Kidney (tissue), 14 donors: ENCODE data around the gene COL6A1. TPM values are rescaled to one million over a fixed set of nuclear protein-coding genes. Genes with fewer than 3 reads are reported as not detected.

ENCODE experiments used
- DNase-seq, 5 donors: peaks; one replicate each; pipeline ENCODE4 v3.0.0-alpha.2; 2013 to 2020
- FAIRE-seq: peaks from 2 replicates; lab custom pipeline; 2012; peaks lifted over from hg19 to GRCh38; lab: Jason Lieb, UNC
- H3K27ac ChIP-seq, 2 donors: one replicate each; pipeline ENCODE4 v1.7.0; 2013; ENCODE audit warnings: low read depth in 2 of 2, low read length in 2 of 2, inconsistent platforms in 1 of 2
- H3K27me3 ChIP-seq: one replicate; pipeline ENCODE4 v1.7.1; 2013; ENCODE audit warnings: low read length, inconsistent platforms; ENCODE audit not compliant: control insufficient read depth, insufficient read depth
- H3K36me3 ChIP-seq, 3 donors: one replicate each; pipeline versions ENCODE4 v1.7.0 to v1.7.1; 2013; ENCODE audit warnings: low read length in 3 of 3, control low read depth in 1 of 3, inconsistent platforms in 1 of 3; ENCODE audit not compliant: insufficient read depth in 3 of 3, control insufficient read depth in 2 of 3
- H3K4me1 ChIP-seq, 3 donors: one replicate each; pipeline versions ENCODE4 v1.7.0 to v1.7.1; 2013; ENCODE audit warnings: low read length in 3 of 3, inconsistent platforms in 1 of 3, low read depth in 1 of 3; ENCODE audit not compliant: control insufficient read depth in 2 of 3, insufficient read depth in 2 of 3
- H3K4me3 ChIP-seq, 3 donors: one replicate each; pipeline versions ENCODE4 v1.7.0 to v1.8.1; 2013; ENCODE audit warnings: low read length in 3 of 3, control low read depth in 1 of 3, inconsistent platforms in 1 of 3
- H3K9ac ChIP-seq, 3 donors: one replicate each; pipeline versions ENCODE4 v1.7.0 to v1.7.1; 2013; ENCODE audit warnings: low read length in 3 of 3, control low read depth in 1 of 3, inconsistent platforms in 1 of 3
- H3K9me3 ChIP-seq, 3 donors: one replicate each; pipeline versions ENCODE4 v1.7.0 to v1.7.1; 2013; ENCODE audit warnings: low read length in 3 of 3, control low read depth in 1 of 3, inconsistent platforms in 1 of 3; ENCODE audit not compliant: control insufficient read depth in 2 of 3, insufficient read depth in 1 of 3
- CTCF ChIP-seq: IDR thresholded peaks from 3 replicates; pipeline ENCODE4 v1.5.1; 2012; ENCODE audit warnings: mild to moderate bottlenecking, moderate library complexity, borderline replicate concordance; ENCODE audit not compliant: insufficient read depth; ENCODE audit errors: extremely low read depth
- intact Hi-C: fragments of 100-400 bp; cut with DNase I; formaldehyde crosslinking; loops from one replicate; pipeline ENCODE4 v1.11.1; 2022
- polyA plus RNA-seq: library from polyadenylated mRNA; stranded (reverse); fragments of 350-450 nt; fragmentation: Illumina TruSeq; extraction: RNeasy Lipid Tissue Mini Kit (QIAGEN cat#74804); gene quantifications from one replicate; pipeline ENCODE4 v1.2.3, GENCODE V29; 2014; ENCODE audit warnings: low read depth, low replicate concordance; ENCODE audit not compliant: insufficient read depth
- total RNA-seq: library from RNA; stranded (reverse); fragmentation: NEBNext Ultra II Directional; extraction: Animal tissue kit (Norgen Biotek cat#: 25700); gene quantifications from one replicate; pipeline ENCODE4 v1.2.1, GENCODE V29; 2021
- donor health status: control.
- donor health status: control.
- donor health status: control.
- donor health status: control.
- donor health status: control.
- donor health status: DM: yes; HTN: yes; CAD: no.
- donor health status: Normal renal cell carcinoma (clear cell type).

Gene COL6A1
- total and polyA plus RNA-seq, 2 donors from 2014 or later, result 112 to 127 TPM

- intact Hi-C loops, result no loop called here
Observed at GRCh38 chr21:45934085-45934484, 47.5 kb upstream of the COL6A1 start.

GRCh38 chr21:45934554-45934953 is 47.0 kb upstream of the COL6A1 start:
- H3K9ac ChIP-seq, result no peak overlapping the region
- no peak overlapping the region for H3K27ac ChIP-seq
- FAIRE-seq (no peak), DNase-seq (peak in 1 of 5 donors; percentile 29)
- intact Hi-C loops, result no loop called here
- H3K4me1 ChIP-seq, result no peaks in the 10 kb centered on the region
- H3K27me3 ChIP-seq, result no peaks in the 10 kb centered on the region
- H3K4me3 ChIP-seq, result no peak overlapping the region
- H3K9me3 ChIP-seq, result peaks cover 0 to 22% (median 2%) of the 10 kb centered on the region in 3 donors
- no peak for TF ChIP-seq CTCF
- no peaks in the 10 kb centered on the region for H3K36me3 ChIP-seq

More at GRCh38 chr21:45934085-45934484, 47.5 kb upstream of the COL6A1 start:
- Histone ChIP-seq H3K4me1 (no peaks in the 10 kb centered on the region), H3K9ac (no peak overlapping the region), H3K27ac (no peak overlapping the region), H3K36me3 (no peaks in the 10 kb centered on the region), H3K9me3 (peaks cover 0 to 22% (median 2%) of the 10 kb centered on the region in 3 donors), H3K4me3 (no peak overlapping the region), H3K27me3 (no peaks in the 10 kb centered on the region)
- DNase-seq, result no peak
- FAIRE-seq, result no peak
- no peak for TF ChIP-seq CTCF

GRCh38 chr21:45935628-45936027 is 45.9 kb upstream of the COL6A1 start:
- DNase-seq (peak in 1 of 5 donors; percentile 56), FAIRE-seq (no peak)
- no peak overlapping the region for H3K4me3 ChIP-seq

More at GRCh38 chr21:45935628-45936027, 45.9 kb upstream of the COL6A1 start:
- Histone ChIP-seq H3K9me3 (peaks cover 0 to 22% (median 2%) of the 10 kb centered on the region in 3 donors), H3K27me3 (no peaks in the 10 kb centered on the region), H3K9ac (no peak overlapping the region), H3K27ac (no peak overlapping the region), H3K4me1 (no peaks in the 10 kb centered on the region), H3K36me3 (no peaks in the 10 kb centered on the region)
- TF ChIP-seq CTCF, result no peak
- intact Hi-C loops, result no loop called here
